AG04449 (cell line): Measurements from ENCODE around the gene SAE1.
"Not testable (repeated sequence)": the region's sequence is repeated elsewhere in the genome, so short reads cannot be mapped to it uniquely, and the experiment has no call there.

Source experiments
- CTCF ChIA-PET: fragments of 350-600 bp; formaldehyde crosslinking; extraction: SDS; loops from one replicate; lab custom pipeline; 2021; ENCODE audit warnings: antibody characterized with exemption; lab: Yijun Ruan, JAX
- POLR2A ChIA-PET: fragments of 400-600, 350-600 bp; formaldehyde crosslinking; extraction: SDS; loops from one replicate; lab custom pipeline; 2020; ENCODE audit warnings: antibody characterized with exemption, inconsistent platforms; lab: Yijun Ruan, JAX
- DNase-seq: peaks from one replicate; pipeline ENCODE4 v3.0.0-alpha.2; 2010; ENCODE audit warnings: low read depth, low spot score
- H3K4me3 ChIP-seq: 2 replicates; pipeline ENCODE4 v1.5.1; 2011; ENCODE audit warnings: low read depth, mild to moderate bottlenecking, control low read depth, low read length
- CTCF ChIP-seq: IDR thresholded peaks from one replicate; pipeline ENCODE4 v1.5.1; 2011; ENCODE audit warnings: mild to moderate bottlenecking, moderate library complexity, low read length, control low read depth, inconsistent platforms; ENCODE audit not compliant: insufficient read depth; ENCODE audit errors: missing control alignments

SAE1 gene

GRCh38 chr19:47130120-47130588, 481 bp upstream of the SAE1 start:
- CTCF ChIA-PET = interaction anchor here (1.3 to 5.6 kb wide), 6 partner anchors 19 to 138 kb away, joined by 3 to 46 read pairs (median 18); no protein-coding TSS in a partner anchor
- POLR2A ChIA-PET = interaction anchor here (0.8 kb wide), 1 partner anchor 82 kb away, joined by 4 read pairs; no protein-coding TSS in a partner anchor
- TF ChIP-seq CTCF = no peak
- no peak for DNase-seq
- H3K4me3 ChIP-seq = no peak overlapping the region

- ChIA-PET POLR2A (interaction anchor here (0.7 to 1.8 kb wide), 4 partner anchors 18 to 88 kb away, joined by 3 to 12 read pairs (median 4); partner anchors contain the start of gene ZC3H4), CTCF (interaction anchor here (1.0 to 5.6 kb wide), 11 partner anchors 9 to 121 kb away, joined by 3 to 37 read pairs (median 10); no protein-coding TSS in a partner anchor)
- H3K4me3 ChIP-seq = peak overlapping the region; percentile 93
- no peak for TF ChIP-seq CTCF
- no peak for DNase-seq
These were observed 1.7 kb downstream of the SAE1 start for GRCh38 chr19:47132194-47132852.

- no peak for TF ChIP-seq CTCF
- ChIA-PET POLR2A (interaction anchor here (0.7 to 0.8 kb wide), 2 partner anchors 21 to 88 kb away, joined by 3 to 4 read pairs; no protein-coding TSS in a partner anchor), CTCF (interaction anchor here (1.0 to 5.6 kb wide), 9 partner anchors 7 to 121 kb away, joined by 3 to 37 read pairs (median 10); no protein-coding TSS in a partner anchor)
- no peak overlapping the region for H3K4me3 ChIP-seq
- no peak for DNase-seq
These were observed 2.4 kb downstream of the SAE1 start for GRCh38 chr19:47133021-47133471.

- CTCF ChIA-PET = interaction anchor here (0.7 to 5.6 kb wide), 8 partner anchors 9 to 121 kb away, joined by 3 to 37 read pairs (median 5); no protein-coding TSS in a partner anchor
- no peak overlapping the region for H3K4me3 ChIP-seq
- POLR2A ChIA-PET = no interaction called here
These were observed 3.9 kb downstream of the SAE1 start for GRCh38 chr19:47134545-47134944.

GRCh38 chr19:47135156-47135555, 4.5 kb downstream of the SAE1 start:
- no peak for DNase-seq
- ChIA-PET CTCF (interaction anchor here (0.7 to 5.6 kb wide), 8 partner anchors 8 to 99 kb away, joined by 3 to 37 read pairs (median 4); no protein-coding TSS in a partner anchor), POLR2A (no interaction called here)
- no peak for TF ChIP-seq CTCF
- no peak overlapping the region for H3K4me3 ChIP-seq

More at GRCh38 chr19:47134545-47134944, 3.9 kb downstream of the SAE1 start:
- DNase-seq = no peak
- TF ChIP-seq CTCF = no peak

GRCh38 chr19:47141252-47141651, 10.6 kb downstream of the SAE1 start:
- H3K4me3 ChIP-seq, DNase-seq, POLR2A ChIA-PET: not testable (repeated sequence)
- CTCF ChIA-PET = interaction anchor here (0.8 to 2.8 kb wide), 6 partner anchors 9 to 128 kb away, joined by 3 to 14 read pairs (median 6); no protein-coding TSS in a partner anchor
